HEK293T (cell line): Measurements from ENCODE around the gene VSIG10L.

ENCODE experiments used
- CTCF ChIA-PET: fragments of 350-600 bp; formaldehyde crosslinking; extraction: SDS; loops from one replicate; lab custom pipeline; 2021; ENCODE audit warnings: antibody characterized with exemption, inconsistent platforms; lab: Yijun Ruan, JAX
- POLR2A ChIA-PET: fragments of 350-600 bp; formaldehyde crosslinking; extraction: SDS; loops from one replicate; lab custom pipeline; 2020; ENCODE audit warnings: antibody characterized with exemption, inconsistent platforms; lab: Yijun Ruan, JAX
- DNase-seq: peaks from one replicate; pipeline ENCODE4 v3.0.0; 2012; ENCODE audit warnings: mixed read lengths; ENCODE audit errors: extremely low spot score
- ARNT ChIP-seq: fragments of 450-650 bp; IDR thresholded peaks from 2 replicates; pipeline ENCODE4 v1.6.1; 2017; ENCODE audit warnings: mild to moderate bottlenecking
- BHLHE40 ChIP-seq: fragments of 450-650 bp; IDR thresholded peaks from 2 replicates; pipeline ENCODE4 v1.6.1; 2016; ENCODE audit warnings: mild to moderate bottlenecking, moderate library complexity, borderline replicate concordance
- CTBP1 ChIP-seq: fragments of 450-650 bp; IDR thresholded peaks from 2 replicates; pipeline ENCODE4 v1.6.1; 2016; ENCODE audit warnings: borderline replicate concordance
- ELF4 ChIP-seq: fragments of 450-650 bp; IDR thresholded peaks from 2 replicates; pipeline ENCODE4 v1.6.1; 2017; ENCODE audit warnings: antibody characterized with exemption
- FOXA1 ChIP-seq: fragments of 450-650 bp; IDR thresholded peaks from 2 replicates; pipeline ENCODE4 v1.6.1; 2016; ENCODE audit warnings: mild to moderate bottlenecking
- FOXK2 ChIP-seq: fragments of 450-650 bp; IDR thresholded peaks from 2 replicates; pipeline ENCODE4 v1.6.1; 2016; ENCODE audit warnings: mild to moderate bottlenecking
- FOXM1 ChIP-seq: fragments of 450-650 bp; IDR thresholded peaks from 2 replicates; pipeline ENCODE4 v1.6.1; 2017; ENCODE audit warnings: mild to moderate bottlenecking, borderline replicate concordance
- HDGF ChIP-seq: fragments of 450-650 bp; IDR thresholded peaks from 2 replicates; pipeline ENCODE4 v1.6.1; 2017; ENCODE audit warnings: antibody characterized with exemption, borderline replicate concordance
- L3MBTL2 ChIP-seq: fragments of 450-650 bp; conservative IDR thresholded peaks from 2 replicates; pipeline ENCODE4 v1.6.1; 2016; ENCODE audit warnings: mild to moderate bottlenecking
- LEF1 ChIP-seq: fragments of 450-650 bp; IDR thresholded peaks from 2 replicates; pipeline ENCODE4 v1.6.1; 2017; ENCODE audit warnings: mild to moderate bottlenecking, borderline replicate concordance
- NFRKB ChIP-seq: fragments of 450-650 bp; IDR thresholded peaks from 2 replicates; pipeline ENCODE4 v1.6.1; 2016; ENCODE audit warnings: mild to moderate bottlenecking, moderate library complexity
- SP1 ChIP-seq: fragments of 450-650 bp; IDR thresholded peaks from 2 replicates; pipeline ENCODE4 v1.6.1; 2017
- SUZ12 ChIP-seq: fragments of 450-650 bp; IDR thresholded peaks from 2 replicates; pipeline ENCODE4 v1.6.1; 2016; ENCODE audit warnings: mild to moderate bottlenecking
- TARDBP ChIP-seq: fragments of 450-650 bp; IDR thresholded peaks from 2 replicates; pipeline ENCODE4 v1.6.1; 2016
- ZNF384 ChIP-seq: fragments of 450-650 bp; IDR thresholded peaks from 2 replicates; pipeline ENCODE4 v1.6.1; 2016
- TF ChIP-seq, protein P1 (sequence below): fragments of 450-650 bp; IDR thresholded peaks from 2 replicates; pipeline ENCODE4 v1.6.1; 2016

Gene VSIG10L

GRCh38 chr19:51326216-51327065 is 15.5 kb downstream of the VSIG10L start:
- POLR2A ChIA-PET = no interaction called here
- TF ChIP-seq SUZ12 (no peak), SP1 (no peak), HDGF (no peak), FOXM1 (no peak), L3MBTL2 (no peak), FOXA1 (no peak), TARDBP (no peak), BHLHE40 (no peak), FOXK2 (no peak), NFRKB (no peak), ELF4 (no peak), CTBP1 (no peak), ARNT (no peak)
- TF ChIP-seq, protein P1, sequence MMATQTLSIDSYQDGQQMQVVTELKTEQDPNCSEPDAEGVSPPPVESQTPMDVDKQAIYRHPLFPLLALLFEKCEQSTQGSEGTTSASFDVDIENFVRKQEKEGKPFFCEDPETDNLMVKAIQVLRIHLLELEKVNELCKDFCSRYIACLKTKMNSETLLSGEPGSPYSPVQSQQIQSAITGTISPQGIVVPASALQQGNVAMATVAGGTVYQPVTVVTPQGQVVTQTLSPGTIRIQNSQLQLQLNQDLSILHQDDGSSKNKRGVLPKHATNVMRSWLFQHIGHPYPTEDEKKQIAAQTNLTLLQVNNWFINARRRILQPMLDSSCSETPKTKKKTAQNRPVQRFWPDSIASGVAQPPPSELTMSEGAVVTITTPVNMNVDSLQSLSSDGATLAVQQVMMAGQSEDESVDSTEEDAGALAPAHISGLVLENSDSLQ = no peak
- CTCF ChIA-PET = no interaction called here
- no peak for DNase-seq

DNA sequence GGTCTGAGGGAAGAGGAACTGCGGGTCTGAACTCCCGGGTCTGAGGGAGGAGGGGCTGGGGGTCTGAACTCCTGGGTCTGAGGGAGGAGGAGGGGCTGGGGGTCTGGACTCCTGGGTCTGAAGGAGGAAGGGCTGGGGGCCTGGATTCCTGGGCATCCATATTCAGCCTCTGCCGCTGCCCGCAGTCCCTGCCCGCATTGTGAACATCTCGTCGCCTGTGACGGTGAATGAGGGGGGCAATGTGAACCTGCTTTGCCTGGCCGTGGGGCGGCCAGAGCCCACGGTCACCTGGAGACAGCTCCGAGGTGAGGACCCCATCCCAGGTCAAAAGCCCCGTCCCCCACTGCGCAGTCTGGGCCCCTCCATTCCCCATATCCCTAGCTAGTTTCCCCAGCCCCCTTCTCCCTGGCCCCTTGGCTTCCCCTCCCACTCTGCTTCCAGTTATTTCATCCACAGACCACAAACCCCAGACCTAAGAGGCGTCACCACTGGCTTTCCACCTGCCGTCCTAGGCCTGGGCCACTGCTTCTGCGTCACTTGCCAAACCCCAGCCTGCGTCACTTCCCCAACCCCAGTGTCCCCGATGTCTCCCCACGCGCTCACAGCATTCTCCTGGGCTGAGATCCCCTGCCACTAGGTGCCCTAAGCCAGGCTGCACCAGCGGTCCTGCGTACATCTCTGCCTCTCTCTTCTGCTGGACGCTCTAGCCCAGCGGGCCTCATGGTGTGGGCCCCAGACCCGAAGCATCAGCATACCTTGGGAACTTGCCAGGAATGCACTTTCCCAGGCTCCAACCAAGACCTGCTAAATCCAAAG is 16.6 kb downstream of the VSIG10L start:
- TF ChIP-seq, protein P1 = no peak
- TF ChIP-seq FOXM1 (no peak), FOXK2 (no peak), HDGF (no peak), TARDBP (no peak), NFRKB (no peak), FOXA1 (no peak), ARNT (no peak), BHLHE40 (no peak), LEF1 (no peak), SP1 (no peak), SUZ12 (no peak), L3MBTL2 (no peak), ELF4 (no peak), CTBP1 (no peak), ZNF384 (no peak)
- DNase-seq = no peak
- ChIA-PET POLR2A (no interaction called here), CTCF (no interaction called here)

- ChIA-PET CTCF (no interaction called here), POLR2A (no interaction called here)
- TF ChIP-seq, protein P1 = no peak
- TF ChIP-seq NFRKB = no peak
- no peak for TF ChIP-seq BHLHE40
- no peak for TF ChIP-seq SP1
- no peak for TF ChIP-seq CTBP1
- TF ChIP-seq SUZ12 = no peak
- TF ChIP-seq ZNF384 = no peak
- TF ChIP-seq ARNT = no peak
- no peak for TF ChIP-seq FOXM1
- TF ChIP-seq ELF4 = no peak
- no peak for TF ChIP-seq TARDBP
- TF ChIP-seq LEF1 = no peak
- no peak for TF ChIP-seq L3MBTL2
- no peak for TF ChIP-seq HDGF
- no peak for TF ChIP-seq FOXA1
- TF ChIP-seq FOXK2 = no peak
- no peak for DNase-seq
Measured at GRCh38 chr19:51324167-51324481, 17.8 kb downstream of the VSIG10L start.

- POLR2A ChIA-PET = no interaction called here
- TF ChIP-seq TARDBP = no peak
- TF ChIP-seq FOXA1 = no peak
- TF ChIP-seq HDGF = no peak
- TF ChIP-seq, protein P1 = no peak
- no peak for TF ChIP-seq L3MBTL2
- TF ChIP-seq FOXK2 = no peak
- no peak for TF ChIP-seq FOXM1
- no peak for DNase-seq
- CTCF ChIA-PET = no interaction called here
Measured at GRCh38 chr19:51323481-51324166, 18.3 kb downstream of the VSIG10L start.

GRCh38 chr19:51321799-51322198 is 20.1 kb downstream of the VSIG10L start:
- CTCF ChIA-PET = no interaction called here
- no peak for DNase-seq
- POLR2A ChIA-PET = no interaction called here
- no peak for TF ChIP-seq FOXM1
- no peak for TF ChIP-seq ELF4
- no peak for TF ChIP-seq TARDBP
- no peak for TF ChIP-seq ARNT
- no peak for TF ChIP-seq BHLHE40
- TF ChIP-seq ZNF384 = no peak
- TF ChIP-seq, protein P1 = no peak
- no peak for TF ChIP-seq LEF1
